GM19452 (cell line): ENCODE measurements around the gene MSLN.
A peak's percentile ranks its signal among the peaks of the same experiment; 100 is the strongest.

Experiments
- ATAC-seq: cut with Tn5 transposase; IDR thresholded peaks from one replicate; pipeline ENCODE4 v1.9.1; 2021; ENCODE audit not compliant: unreplicated experiment

MSLN gene

DNA sequence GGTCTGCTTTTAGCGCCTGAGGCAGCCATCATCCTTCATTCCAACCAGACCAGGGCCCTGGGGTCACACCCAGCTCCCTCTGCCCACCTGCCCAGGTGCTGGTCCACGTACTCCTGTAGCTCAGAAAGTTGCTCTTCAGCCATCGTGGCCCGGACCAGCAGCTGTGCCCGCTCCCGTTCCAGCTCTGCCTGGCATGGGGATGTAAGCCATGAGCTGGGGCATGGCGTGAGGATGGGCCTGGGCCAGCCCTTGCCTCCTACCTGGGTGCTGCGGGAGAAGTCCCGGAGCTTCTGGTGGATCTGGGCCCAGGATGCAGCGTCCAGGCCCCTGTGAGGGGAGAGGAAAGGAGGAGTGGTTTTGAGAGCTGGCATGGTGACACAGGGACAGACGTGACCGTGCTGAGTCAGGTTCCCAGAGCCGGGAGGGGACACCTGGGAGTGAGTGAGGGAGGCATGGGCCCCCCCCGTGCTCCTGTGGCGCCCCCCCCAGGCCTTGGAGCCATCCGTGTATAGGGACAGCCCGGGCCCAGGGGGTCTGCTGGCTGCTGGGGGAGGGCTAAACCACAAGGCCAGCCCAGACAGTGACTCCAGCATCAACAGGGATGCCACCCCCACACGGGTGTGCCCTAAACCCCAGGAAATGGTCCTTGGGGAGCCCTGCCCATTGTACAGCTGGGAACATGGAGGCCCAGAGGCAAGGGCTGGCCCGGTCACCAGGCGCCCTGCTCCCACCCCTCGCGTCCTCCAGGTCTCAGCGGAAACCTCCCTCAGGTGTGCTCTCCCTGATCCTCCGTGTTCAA, 37.5 kb upstream of the MSLN start:
- ATAC-seq: no peak

GRCh38 chr16:723695-724094, 36.8 kb upstream of the MSLN start:
- ATAC-seq: no peak

DNA sequence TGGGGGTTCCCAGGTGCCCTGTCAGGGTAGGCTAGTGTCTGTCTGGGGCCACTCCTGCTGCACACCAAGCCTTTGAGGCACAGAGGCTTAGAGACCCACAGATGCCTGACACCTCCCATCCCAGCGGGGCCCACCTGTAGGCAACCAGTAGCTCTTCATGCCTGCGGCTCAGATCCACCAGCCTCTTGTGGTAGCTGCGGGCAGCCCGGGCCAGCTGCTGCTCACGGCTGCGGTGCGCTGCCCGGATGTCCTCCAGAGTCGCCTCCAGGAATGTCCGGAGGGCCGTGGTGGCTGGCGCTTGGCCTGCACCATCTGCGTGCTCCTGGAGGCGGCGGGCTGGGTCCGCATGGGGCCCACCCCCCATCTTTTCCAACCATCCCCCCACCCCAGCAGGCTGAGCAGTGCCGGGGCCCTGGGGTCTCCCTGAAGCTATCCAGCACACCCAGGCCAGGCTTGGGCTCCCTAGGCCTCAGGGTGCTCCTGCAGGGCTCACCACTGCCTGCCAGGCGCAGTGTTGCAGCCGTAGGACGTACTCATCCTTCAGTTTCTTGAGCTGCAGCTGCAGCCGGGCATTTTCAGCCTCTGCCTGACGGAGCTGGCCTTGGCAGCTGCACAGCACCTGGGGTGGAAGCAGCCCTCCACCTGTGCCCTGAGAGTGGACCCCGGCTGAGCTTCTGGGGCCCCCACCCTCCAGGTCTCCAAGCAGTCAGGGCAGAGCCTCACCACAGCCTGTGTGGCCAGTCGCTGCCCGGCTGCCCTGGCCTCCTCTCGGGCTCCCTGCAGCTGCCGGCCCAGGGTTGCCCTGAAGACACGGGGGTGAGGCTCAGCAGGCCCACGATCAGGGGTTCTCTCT, 36.1 kb upstream of the MSLN start:
- ATAC-seq: no peak

DNA sequence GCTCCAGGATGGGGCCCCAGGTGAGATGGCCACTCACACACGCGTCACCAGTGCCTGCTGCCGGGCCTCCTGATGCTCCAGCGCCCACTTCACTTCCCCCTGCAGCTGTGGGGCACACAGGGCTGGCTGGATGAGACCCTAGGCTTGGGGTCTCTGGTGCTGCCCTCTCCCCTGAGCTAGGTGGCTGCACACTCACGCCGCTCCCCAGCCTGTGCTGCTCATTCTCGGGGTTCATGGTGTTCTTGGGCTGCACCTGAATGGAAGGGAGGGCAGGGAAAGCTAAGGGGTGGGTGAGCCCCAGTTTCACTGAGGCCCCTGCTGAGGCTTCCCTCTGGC, 35.5 kb upstream of the MSLN start:
- ATAC-seq: no peak

GRCh38 chr16:725463-726187, 34.9 kb upstream of the MSLN start:
- ATAC-seq: no peak

DNA sequence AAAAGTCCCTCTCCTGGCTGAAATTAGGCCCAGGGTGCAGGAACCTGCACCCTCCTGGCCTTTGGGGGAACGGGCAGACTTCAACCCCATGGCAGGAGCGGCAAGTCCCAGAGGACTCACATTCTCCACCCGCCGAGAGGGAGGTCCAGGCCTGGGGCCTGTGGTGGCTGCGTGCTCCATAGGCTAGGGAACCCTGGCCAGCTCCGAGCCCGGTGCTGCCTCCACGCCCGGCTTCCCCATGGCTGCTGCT, 34.4 kb upstream of the MSLN start:
- ATAC-seq: no peak

GRCh38 chr16:726438-727290, 33.9 kb upstream of the MSLN start, which contains the start of the genes CCDC78 and HAGHL:
Gene CCDC78 (minus strand): TSS chr16:726443. CDS start chr16:726367, 76 bp downstream.
Gene HAGHL (plus strand): TSS chr16:727106. CDS start chr16:727510, 404 bp downstream.
- ATAC-seq: peak; percentile 36

GRCh38 chr16:727291-727977, 33.1 kb upstream of the MSLN start:
- ATAC-seq: peak; percentile 3

- ATAC-seq: no peak
These were observed 32.2 kb upstream of the MSLN start for GRCh38 chr16:728131-728889.

GRCh38 chr16:728890-729744, 31.4 kb upstream of the MSLN start:
- ATAC-seq: no peak

GRCh38 chr16:729768-730665, 30.5 kb upstream of the MSLN start:
- no peak for ATAC-seq

DNA sequence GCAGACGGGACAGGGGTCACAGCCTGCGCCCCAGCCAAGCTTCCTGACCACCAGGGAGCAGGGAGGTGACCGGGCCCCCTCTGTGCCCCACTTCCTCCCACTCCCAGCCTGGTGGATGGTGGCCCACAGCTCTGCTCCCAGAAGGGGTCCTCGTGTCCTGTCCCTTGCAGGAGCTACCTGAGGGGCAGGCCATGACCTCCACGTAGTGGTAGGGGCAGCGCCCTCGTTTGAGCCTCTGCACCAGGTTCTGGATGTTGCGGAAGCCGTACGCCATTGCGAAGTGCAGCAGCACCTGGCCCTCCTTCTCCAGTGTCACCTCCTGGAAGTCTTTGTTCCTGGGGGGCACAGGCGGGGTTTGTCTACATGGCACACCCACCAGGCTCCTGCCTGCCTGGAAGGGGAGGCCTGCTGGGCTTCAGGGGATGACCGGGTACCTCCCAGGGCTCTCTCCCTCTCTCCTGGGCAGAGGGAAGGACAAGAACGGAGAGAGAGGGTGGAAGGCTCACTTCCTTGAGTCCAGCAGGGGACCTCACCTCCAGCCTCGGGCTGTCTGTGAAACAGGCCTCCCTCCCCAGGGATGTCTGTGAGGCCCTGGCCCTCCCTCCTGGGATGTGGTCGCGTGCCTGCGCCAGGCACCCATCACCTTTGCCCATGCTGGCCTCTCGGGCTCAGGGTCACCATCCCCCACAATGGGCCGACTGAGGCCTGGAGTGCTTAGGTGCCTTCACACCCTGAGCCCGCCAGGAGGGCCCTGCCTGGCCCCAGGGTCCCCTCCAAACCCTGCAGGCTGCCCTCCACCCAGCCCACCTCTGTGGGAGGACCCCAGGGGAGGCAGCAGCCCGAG, 29.6 kb upstream of the MSLN start:
- no peak for ATAC-seq

- ATAC-seq: no peak
These were observed 28.2 kb upstream of the MSLN start for GRCh38 chr16:732332-732731.

DNA sequence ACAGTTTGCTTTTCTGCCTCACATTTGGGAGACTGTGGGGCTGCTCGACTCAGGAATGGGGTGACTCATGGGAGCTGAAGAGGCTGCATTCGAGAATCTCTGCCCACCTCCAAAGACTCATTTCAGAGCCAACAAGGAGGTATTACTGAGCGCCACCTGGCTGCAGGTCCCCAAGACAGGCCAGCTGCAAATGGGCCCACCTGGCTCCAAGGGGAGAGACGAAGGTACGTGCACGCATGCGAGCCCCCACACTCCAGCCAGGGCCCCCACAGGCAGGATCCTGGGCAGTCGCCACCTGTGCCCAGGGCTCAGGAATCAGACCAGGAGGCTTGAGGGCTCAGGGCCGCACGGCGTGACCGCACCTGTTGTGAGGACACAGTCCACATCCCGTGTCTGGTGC, 27.6 kb upstream of the MSLN start:
- ATAC-seq: no peak

DNA sequence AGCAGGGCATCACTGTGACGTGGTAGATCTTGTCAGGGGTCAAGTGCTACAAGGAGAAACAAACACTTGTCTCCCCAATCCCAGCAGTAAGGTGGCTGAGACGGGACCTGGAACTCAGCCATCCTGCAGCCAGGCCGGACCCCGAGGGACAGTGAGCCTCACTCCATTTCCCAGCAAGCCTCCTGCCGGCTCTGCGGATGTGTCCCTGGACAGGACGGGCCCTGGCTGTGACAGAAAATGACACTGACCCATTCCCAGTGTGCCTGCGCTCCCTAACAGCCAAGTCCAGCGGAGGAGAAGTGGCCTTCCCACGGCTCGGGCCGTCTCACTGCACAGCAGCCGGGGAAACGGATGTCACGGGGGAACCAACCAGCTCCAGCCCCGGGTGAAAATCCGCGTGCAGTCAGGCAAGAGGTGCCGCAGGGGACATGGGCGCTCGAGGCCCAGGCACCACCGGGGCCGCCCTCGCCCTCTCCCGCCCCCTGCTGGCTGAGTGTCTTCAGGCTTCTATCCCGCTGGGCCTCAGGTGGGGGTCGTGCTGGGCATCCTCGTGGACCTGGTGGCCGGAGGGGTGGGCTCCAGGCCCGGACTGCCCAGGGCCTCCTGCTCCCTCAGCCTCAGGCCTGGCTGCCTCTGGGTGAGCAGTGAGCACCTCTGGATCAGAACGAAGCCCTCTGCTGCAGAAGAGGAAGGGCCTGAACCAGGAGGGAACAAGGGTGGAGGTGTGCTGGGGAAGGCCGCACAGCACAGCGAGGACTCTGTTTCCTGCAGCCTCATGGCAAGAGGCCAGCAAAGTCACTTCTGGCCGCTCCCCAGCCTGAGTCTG, 26.9 kb upstream of the MSLN start:
- ATAC-seq: no peak
